CD14-positive monocyte (primary cell): ENCODE data around the gene FEZF1. TPM values are rescaled to one million over a fixed set of nuclear protein-coding genes. Genes with fewer than 3 reads are reported as not detected.

Source experiments
- DNase-seq, 3 donors: peaks; one replicate each; pipeline ENCODE4 v3.0.0-alpha.2; 2011 to 2022
- H2AFZ ChIP-seq: 2 replicates; pipeline ENCODE4 v1.6.0; 2012; ENCODE audit warnings: mild to moderate bottlenecking, low read depth, low read length, inconsistent platforms; ENCODE audit not compliant: insufficient read depth, poor library complexity, severe bottlenecking
- H3K27ac ChIP-seq, 2 donors: 1 replicate in 1 of 2; 2 replicates in 1 of 2; pipeline ENCODE4 v1.5.1; 2012 to 2013; ENCODE audit warnings: low read length in 2 of 2, control low read depth in 1 of 2, inconsistent platforms in 1 of 2, low read depth in 1 of 2, mild to moderate bottlenecking in 1 of 2
- H3K27me3 ChIP-seq, 2 donors: one replicate each; pipeline versions ENCODE4 v1.6.0 to v1.6.1; 2011 to 2013; ENCODE audit warnings: low read length in 2 of 2; ENCODE audit not compliant: control insufficient read depth in 2 of 2, insufficient read depth in 2 of 2
- H3K36me3 ChIP-seq, 2 donors: replicated peaks in 1 of 2; 1 replicate in 1 of 2; 2 replicates in 1 of 2; pipeline versions ENCODE4 v1.5.1 to v1.6.1; 2012 to 2013; ENCODE audit warnings: low read length in 2 of 2, control low read depth in 1 of 2, inconsistent platforms in 1 of 2, mild to moderate bottlenecking in 1 of 2; ENCODE audit not compliant: insufficient read depth in 2 of 2, control insufficient read depth in 1 of 2
- H3K4me1 ChIP-seq, 2 donors: 1 replicate in 1 of 2; 2 replicates in 1 of 2; pipeline versions ENCODE4 v1.5.1 to v1.6.1; 2012 to 2013; ENCODE audit warnings: low read length in 2 of 2, control low read depth in 1 of 2, inconsistent platforms in 1 of 2, mild to moderate bottlenecking in 1 of 2, moderate library complexity in 1 of 2; ENCODE audit not compliant: insufficient read depth in 2 of 2, control insufficient read depth in 1 of 2
- H3K4me2 ChIP-seq: replicated peaks from 2 replicates; pipeline ENCODE3; 2012; ENCODE audit warnings: low read length, moderate library complexity, mild to moderate bottlenecking; ENCODE audit not compliant: poor library complexity, severe bottlenecking; ENCODE audit errors: extremely low read depth
- H3K4me3 ChIP-seq, 3 experiments: fragments of 200-600 bp in 1 of 3; sonication (generic) in 1 of 3; replicated peaks in 1 of 3; 1 replicate in 2 of 3; 2 replicates in 1 of 3; pipeline ENCODE4 v1.5.1; 2011 to 2013; ENCODE audit warnings: low read length in 3 of 3, mild to moderate bottlenecking in 3 of 3, control low read depth in 2 of 3, low read depth in 2 of 3, inconsistent platforms in 1 of 3, moderate library complexity in 1 of 3
- H3K79me2 ChIP-seq: 2 replicates; pipeline ENCODE4 v1.6.0; 2012; ENCODE audit warnings: mild to moderate bottlenecking, control low read depth, inconsistent platforms, low read length, moderate library complexity; ENCODE audit not compliant: insufficient read depth
- H3K9ac ChIP-seq: 2 replicates; pipeline ENCODE4 v1.6.0; 2017; ENCODE audit warnings: low read length, mild to moderate bottlenecking; ENCODE audit not compliant: insufficient read depth, poor library complexity, severe bottlenecking
- H3K9me3 ChIP-seq, 2 donors: replicated peaks in 1 of 2; 1 replicate in 1 of 2; 2 replicates in 1 of 2; pipeline versions ENCODE4 v1.5.1 to v1.6.1; 2012 to 2013; ENCODE audit warnings: low read length in 2 of 2, control low read depth in 1 of 2; ENCODE audit not compliant: control insufficient read depth in 1 of 2, insufficient read depth in 1 of 2
- H4K20me1 ChIP-seq: 2 replicates; pipeline ENCODE4 v1.6.0; 2012; ENCODE audit warnings: mild to moderate bottlenecking, low read length, control low read depth, moderate library complexity; ENCODE audit not compliant: insufficient read depth
- H3K27ac Mint-ChIP-seq, 7 donors: one replicate each; pipeline ENCODE4 v1.8.0; 2020; ENCODE audit warnings: mild to moderate bottlenecking in 7 of 7, mixed read lengths in 7 of 7, moderate library complexity in 6 of 7, inconsistent platforms in 2 of 7
- H3K27me3 Mint-ChIP-seq, 3 donors: one replicate each; pipeline ENCODE4 v1.8.0; 2021 to 2022; ENCODE audit warnings: low read depth in 3 of 3, mild to moderate bottlenecking in 3 of 3, mixed read lengths in 3 of 3, moderate library complexity in 3 of 3, inconsistent platforms in 1 of 3
- H3K36me3 Mint-ChIP-seq, 2 donors: one replicate each; pipeline ENCODE4 v1.8.0; 2020; ENCODE audit warnings: mixed read lengths in 2 of 2, inconsistent platforms in 1 of 2, mild to moderate bottlenecking in 1 of 2
- H3K4me1 Mint-ChIP-seq: one replicate; pipeline ENCODE4 v1.8.0; 2020; ENCODE audit warnings: mild to moderate bottlenecking, mixed read lengths
- H3K4me3 Mint-ChIP-seq, 2 donors: one replicate each; pipeline ENCODE4 v1.8.0; 2020; ENCODE audit warnings: mild to moderate bottlenecking in 2 of 2, mixed read lengths in 2 of 2, moderate library complexity in 1 of 2
- H3K9me3 Mint-ChIP-seq, 7 donors: one replicate each; pipeline ENCODE4 v1.8.0; 2020 to 2022; ENCODE audit warnings: mixed read lengths in 7 of 7, mild to moderate bottlenecking in 6 of 7, moderate library complexity in 6 of 7, inconsistent platforms in 2 of 7
- WGBS: methylation state at CpG from one replicate; pipeline ENCODE4 v1.1.5; 2013; ENCODE audit warnings: missing lambda C conversion rate; ENCODE audit not compliant: insufficient coverage; 5-methylcytosine and 5-hydroxymethylcytosine counted together
- intact Hi-C, 2 donors: fragments of 100-400 bp; cut with micrococcal nuclease; formaldehyde crosslinking; loops; one replicate each; pipeline versions ENCODE4 v1.15.0 to v1.15.1; 2023
- polyA plus RNA-seq, 3 donors: library from polyadenylated mRNA; depleted of rRNA in 1 of 3; unstranded in 2 of 3; stranded (reverse) in 1 of 3; fragments of 300-500 nt in 2 of 3; fragments of >200 nt in 1 of 3; fragmentation: Illumina TruSeq in 2 of 3; gene quantifications; 1 replicate in 2 of 3; 2 replicates in 1 of 3; pipeline ENCODE4 v1.2.3, GENCODE V29; 2012 to 2021
- TF ChIP-seq, protein P1 (sequence below): fragments of 200-600 bp; IDR thresholded peaks from one replicate; pipeline ENCODE4 v1.8.0; 2022; ENCODE audit warnings: antibody characterized with exemption, mild to moderate bottlenecking

FEZF1 gene
- polyA plus RNA-seq, 3 donors = not detected

DNA sequence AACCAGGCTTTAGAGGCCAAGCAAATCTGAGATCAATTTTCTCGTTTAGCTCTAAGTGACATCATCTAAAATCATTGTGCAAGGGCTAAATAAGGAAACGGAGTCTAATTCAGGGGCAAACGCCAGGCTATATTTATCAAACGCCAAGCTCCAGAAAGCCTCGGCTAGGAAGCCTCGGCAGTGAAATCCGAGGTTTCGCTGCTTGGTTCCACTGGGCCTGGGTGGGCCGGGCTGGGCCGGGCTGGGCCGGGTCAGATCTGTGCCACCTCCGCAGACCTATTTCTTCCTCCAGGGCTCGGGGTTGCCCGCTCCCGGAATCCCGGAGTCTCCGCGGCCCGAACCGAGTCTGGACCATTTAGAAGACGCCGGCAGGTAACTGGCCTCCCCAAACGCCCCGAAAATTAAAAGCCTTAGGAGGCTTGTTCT is 459 bp upstream of the FEZF1 start:
- 2% methylated on average over 24 of the region's 24 CpGs for WGBS
- Mint-ChIP-seq H3K36me3 (peaks cover 0 to 1% of the 10 kb centered on the region in 2 donors), H3K4me3 (peak overlapping the region in 1 of 2 donors; percentile 81), H3K4me1 (no peaks in the 10 kb centered on the region), H3K9me3 (peaks cover 4 to 46% (median 28%) of the 10 kb centered on the region in 7 donors), H3K27me3 (peaks cover 91 to 94% (median 92%) of the 10 kb centered on the region in 3 donors), H3K27ac (no peak overlapping the region)
- Histone ChIP-seq H3K4me1 (no peaks in the 10 kb centered on the region), H3K79me2 (no peaks in the 10 kb centered on the region), H3K36me3 (no peaks in the 10 kb centered on the region), H3K9me3 (peaks cover 0 to 48% of the 10 kb centered on the region in 2 donors), H4K20me1 (no peaks in the 10 kb centered on the region), H3K27me3 (peaks cover 78 to 100% of the 10 kb centered on the region in 2 donors), H3K4me3 (no peak overlapping the region), H3K4me2 (no peak overlapping the region), H3K9ac (no peak overlapping the region), H3K27ac (no peak overlapping the region), H2AFZ (no peak overlapping the region)
- TF ChIP-seq, protein P1, sequence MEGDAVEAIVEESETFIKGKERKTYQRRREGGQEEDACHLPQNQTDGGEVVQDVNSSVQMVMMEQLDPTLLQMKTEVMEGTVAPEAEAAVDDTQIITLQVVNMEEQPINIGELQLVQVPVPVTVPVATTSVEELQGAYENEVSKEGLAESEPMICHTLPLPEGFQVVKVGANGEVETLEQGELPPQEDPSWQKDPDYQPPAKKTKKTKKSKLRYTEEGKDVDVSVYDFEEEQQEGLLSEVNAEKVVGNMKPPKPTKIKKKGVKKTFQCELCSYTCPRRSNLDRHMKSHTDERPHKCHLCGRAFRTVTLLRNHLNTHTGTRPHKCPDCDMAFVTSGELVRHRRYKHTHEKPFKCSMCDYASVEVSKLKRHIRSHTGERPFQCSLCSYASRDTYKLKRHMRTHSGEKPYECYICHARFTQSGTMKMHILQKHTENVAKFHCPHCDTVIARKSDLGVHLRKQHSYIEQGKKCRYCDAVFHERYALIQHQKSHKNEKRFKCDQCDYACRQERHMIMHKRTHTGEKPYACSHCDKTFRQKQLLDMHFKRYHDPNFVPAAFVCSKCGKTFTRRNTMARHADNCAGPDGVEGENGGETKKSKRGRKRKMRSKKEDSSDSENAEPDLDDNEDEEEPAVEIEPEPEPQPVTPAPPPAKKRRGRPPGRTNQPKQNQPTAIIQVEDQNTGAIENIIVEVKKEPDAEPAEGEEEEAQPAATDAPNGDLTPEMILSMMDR = no peak
- no peak for DNase-seq
- intact Hi-C loops = no loop called here

DNA sequence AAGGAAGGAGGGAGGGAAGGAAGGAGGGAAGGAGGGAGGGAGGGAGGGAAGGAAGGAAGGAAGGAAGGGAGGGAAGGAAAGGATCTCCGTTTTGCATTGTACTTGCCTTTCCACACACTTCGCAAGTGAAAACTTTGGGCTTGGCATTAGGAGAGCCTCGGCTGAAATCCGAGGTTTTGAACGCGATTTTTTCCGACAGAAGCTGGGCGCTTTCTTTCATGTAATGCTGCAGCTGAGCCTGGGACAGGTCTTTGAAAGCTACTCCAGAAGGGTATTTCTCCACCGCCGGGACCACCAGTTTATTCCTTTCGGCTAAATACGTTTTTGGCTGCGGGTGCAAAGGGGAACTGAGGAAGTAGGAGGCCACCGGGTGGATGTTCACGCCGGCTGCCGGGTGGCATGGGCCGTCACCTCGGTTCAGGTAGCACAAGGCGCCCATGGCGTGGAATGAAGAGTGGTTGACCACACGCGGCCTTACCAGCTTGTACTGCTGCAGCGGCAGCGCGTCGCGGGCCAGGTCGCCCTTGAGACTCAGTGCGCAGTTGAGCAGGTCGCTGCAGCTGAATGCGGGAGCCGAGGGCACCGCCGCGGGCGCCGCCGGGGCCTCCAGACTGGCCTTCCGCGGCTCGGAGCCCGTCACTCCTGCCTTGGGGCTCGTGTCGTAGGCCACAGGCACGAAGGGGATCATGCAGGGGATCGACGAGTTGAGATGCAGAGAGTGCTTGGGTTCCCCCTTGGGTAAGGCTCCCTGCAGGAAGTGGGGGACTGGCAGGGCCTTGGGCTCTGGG is 825 bp downstream of the FEZF1 start:
- no peak overlapping the region for H3K27ac ChIP-seq
- H2AFZ ChIP-seq = no peak overlapping the region
- H3K4me3 ChIP-seq = no peak overlapping the region
- TF ChIP-seq, protein P1 = no peak
- intact Hi-C loops = no loop called here
- Mint-ChIP-seq H3K27ac (no peak overlapping the region), H3K27me3 (peaks cover 92 to 94% (median 92%) of the 10 kb centered on the region in 3 donors), H3K36me3 (peaks cover 0 to 3% of the 10 kb centered on the region in 2 donors), H3K4me1 (no peaks in the 10 kb centered on the region), H3K4me3 (peak overlapping the region in 1 of 2 donors; percentile 81), H3K9me3 (peaks cover 4 to 47% (median 33%) of the 10 kb centered on the region in 7 donors)
- H4K20me1 ChIP-seq = no peaks in the 10 kb centered on the region
- H3K36me3 ChIP-seq = no peaks in the 10 kb centered on the region
- no peak overlapping the region for H3K4me2 ChIP-seq
- WGBS = 4% methylated on average over 48 of the region's 48 CpGs
- no peak overlapping the region for H3K9ac ChIP-seq
- H3K9me3 ChIP-seq = peaks cover 0 to 57% of the 10 kb centered on the region in 2 donors
- H3K79me2 ChIP-seq = no peaks in the 10 kb centered on the region
- H3K4me1 ChIP-seq = no peaks in the 10 kb centered on the region
- no peak for DNase-seq
- peaks cover 74 to 99% of the 10 kb centered on the region in 2 donors for H3K27me3 ChIP-seq
